NCI-H748 (cell line): ENCODE data around the gene SLC25A11.

Experiments used
- DNase-seq: peaks from one replicate; lab custom pipeline; 2025; ENCODE audit not compliant: unreplicated experiment; lab: John Stamatoyannopoulos, UW

SLC25A11 gene

GRCh38 chr17:4939796-4940554, at the start of gene SLC25A11, which contains the start of gene RNF167:
Gene SLC25A11, minus strand, starts transcription at chr17:4940046. Its CDS starts 136 bp downstream, at chr17:4939910.
Gene RNF167, plus strand, starts transcription at chr17:4940268. Its CDS starts 642 bp downstream, at chr17:4940910.
- peak; percentile 100 for DNase-seq

DNA sequence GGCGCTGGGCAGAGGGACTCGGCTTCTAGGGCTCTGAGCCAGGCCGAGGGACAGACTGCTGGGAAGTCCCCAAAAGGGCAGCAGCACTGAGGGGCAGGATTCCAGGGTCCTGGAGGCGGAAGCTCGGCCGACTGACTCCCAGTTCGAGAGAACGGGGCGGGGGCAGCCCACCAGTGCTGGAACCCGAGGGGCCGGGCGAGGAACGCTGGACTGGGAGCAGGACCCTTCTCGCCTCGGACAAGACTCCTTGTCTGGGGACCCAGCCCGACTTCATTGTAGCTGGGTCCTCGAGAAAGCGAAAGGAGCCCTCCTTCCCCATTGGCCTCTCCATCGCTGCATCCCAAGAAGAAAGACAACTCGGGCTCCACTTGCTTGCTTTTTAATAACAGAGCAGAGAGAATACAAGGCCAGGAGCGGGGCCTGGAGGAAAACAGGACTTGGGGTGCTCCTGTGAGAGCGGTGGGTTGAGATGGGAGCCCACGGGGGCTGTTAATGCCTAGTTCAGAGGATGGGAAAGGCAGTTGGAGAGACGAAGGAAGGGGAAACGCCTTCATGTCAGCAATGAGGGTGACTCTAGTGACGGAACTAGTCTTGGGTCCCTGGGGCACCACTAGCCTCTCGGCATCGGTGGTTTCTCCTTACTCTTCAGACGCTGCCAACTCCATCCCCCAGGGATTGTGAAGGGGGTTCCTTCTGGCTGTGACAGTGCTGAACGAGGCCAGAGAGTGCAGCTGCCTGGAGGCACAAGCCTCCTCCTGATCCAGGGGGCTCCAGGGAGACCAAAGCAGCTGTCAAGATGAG, 48.1 kb upstream of the SLC25A11 start:
- DNase-seq: no peak

- DNase-seq: peak; percentile 89
These were observed 47.3 kb upstream of the SLC25A11 start, which contains the start of gene CAMTA2 for GRCh38 chr17:4986951-4987766. Gene CAMTA2, minus strand, starts transcription at chr17:4987675. Its CDS starts 1,453 bp downstream, at chr17:4986222.

GRCh38 chr17:4986403-4986802, 46.6 kb upstream of the SLC25A11 start:
- DNase-seq: no peak

GRCh38 chr17:4982305-4982704, 42.5 kb upstream of the SLC25A11 start:
- DNase-seq: no peak

- peak; percentile 66 for DNase-seq
These were observed 40.9 kb upstream of the SLC25A11 start for GRCh38 chr17:4980644-4981216.

DNA sequence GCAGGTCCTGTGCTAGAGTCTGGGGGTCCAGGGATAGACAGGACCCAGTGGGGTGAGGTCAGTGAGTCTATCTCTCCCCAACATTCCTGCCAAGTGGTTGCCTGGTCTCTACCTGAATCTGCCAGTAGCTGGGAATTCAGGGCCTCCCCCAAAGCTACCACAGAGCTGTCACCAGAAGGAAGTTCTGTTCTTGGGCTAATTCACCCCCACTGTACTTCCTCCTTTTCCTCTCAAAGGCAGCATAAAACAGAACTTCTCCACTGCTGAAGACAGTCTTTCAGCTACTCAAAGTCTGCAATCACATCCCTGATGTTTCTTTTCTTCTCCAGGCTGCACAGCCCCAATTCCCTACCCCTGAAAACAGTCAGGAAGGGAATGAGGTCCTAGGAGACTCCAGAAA, 38.9 kb upstream of the SLC25A11 start:
- no peak for DNase-seq

- no peak for DNase-seq
These were observed 34.3 kb upstream of the SLC25A11 start for GRCh38 chr17:4974115-4974670.

DNA sequence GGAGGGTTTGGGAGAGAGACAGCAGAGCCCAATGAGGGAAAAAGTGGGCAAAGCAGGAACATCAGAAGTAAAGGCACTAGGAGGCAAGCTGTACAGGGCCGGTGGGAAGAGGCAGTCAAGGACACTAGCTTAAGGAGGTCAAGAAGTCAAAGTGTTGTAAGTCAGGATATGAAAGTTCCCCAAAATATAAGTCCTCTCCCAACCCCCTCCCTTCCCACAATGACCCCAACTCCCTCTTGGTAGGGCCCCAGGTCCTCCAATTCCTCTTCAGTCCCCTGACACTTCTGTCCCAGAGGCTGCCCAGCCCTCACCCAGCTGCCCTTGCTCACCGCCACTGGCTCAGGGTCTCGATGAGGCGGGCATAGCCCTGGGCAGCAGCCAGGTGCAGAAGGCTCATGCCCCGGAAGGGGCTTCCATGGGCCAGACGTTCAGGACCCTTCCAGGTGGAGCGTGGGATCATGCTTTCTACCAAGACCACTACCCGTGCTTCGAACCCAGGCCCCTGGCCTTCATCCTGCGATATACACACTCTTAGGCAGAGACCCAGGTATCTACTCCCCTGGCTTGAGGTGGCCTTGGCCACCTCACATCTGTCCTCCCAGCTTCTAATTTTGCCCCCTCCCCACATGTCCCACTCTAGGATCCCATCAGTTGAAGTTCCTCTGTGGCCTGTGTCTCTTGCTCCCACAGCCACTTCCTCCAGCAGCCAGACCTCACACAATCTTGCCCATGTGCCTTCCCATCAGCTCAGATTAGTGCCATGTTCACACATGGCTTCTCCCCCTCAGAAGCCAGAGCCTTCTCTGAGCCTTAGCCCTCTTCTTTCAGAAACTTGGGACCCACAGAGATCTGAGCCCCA, 33.6 kb upstream of the SLC25A11 start:
- DNase-seq: no peak

DNA sequence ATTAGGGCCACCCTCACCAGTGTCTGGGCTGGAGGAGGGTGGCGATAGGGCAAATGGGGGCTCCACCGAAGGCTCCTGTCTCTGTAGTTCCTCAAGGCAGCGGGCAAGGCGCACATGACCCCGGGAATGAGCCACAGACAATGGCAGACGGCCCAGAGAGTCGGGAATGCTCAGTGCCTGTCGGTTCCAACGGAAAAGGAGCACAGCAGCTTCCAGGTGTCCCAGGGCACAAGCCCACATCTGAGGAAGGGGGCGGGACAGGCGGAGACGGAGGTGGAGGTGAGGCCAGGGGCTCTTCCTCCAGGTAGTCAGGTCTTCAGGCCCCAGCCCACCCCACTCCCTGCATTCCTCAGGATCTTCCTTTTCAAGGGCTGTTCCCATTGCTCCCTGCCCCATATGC, 32.9 kb upstream of the SLC25A11 start:
- DNase-seq: no peak

- DNase-seq: no peak
These were observed 32.5 kb upstream of the SLC25A11 start for GRCh38 chr17:4972322-4972721.

- no peak for DNase-seq
These were observed 32.0 kb upstream of the SLC25A11 start for GRCh38 chr17:4971826-4972225.

DNA sequence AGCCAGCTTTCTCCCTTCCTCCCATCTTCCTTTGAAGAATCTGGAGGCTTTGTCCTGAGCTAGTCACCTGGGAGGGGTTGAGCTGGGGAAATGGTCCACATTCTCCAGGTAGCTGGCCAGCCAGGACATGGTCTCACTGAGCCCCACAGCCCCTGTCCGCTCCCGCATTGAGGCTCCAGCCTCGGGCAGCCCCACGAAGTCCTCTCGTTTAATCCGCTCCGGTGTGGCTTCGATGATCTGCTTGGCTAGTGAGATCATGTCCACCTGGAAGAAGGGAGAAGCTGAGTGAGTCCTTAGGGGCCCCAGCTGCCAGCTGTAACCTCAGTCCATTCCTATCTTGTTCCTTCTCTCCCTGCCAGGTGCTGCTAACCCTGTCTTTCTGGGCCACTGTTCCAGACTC, 30.4 kb upstream of the SLC25A11 start:
- DNase-seq: no peak

- DNase-seq: no peak
These were observed 29.8 kb upstream of the SLC25A11 start for GRCh38 chr17:4969551-4970173.

DNA sequence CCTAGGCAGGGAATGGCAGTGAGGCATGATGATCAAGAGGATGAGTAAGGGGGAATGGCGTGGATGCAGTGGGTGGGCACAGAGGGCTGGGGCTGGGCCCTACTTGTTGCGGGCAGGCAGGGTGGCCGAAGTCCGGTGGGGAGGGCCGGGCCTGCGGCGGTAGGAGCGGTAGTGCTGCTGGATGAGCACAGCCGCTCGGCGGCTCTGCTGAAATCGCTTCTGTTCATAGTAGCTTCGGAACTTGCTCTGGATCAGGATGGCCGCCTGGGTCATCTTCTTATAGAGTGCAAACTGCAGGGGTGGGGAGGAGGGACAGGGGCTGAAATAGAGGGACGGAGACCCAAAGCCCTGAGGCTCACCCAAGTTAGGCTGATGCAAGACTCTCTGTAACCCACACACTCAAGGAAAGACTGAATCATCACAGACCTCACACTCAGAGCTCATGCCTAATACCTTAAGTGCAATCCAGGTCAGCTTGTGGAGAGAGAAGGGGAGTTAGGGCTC, 29.3 kb upstream of the SLC25A11 start:
- no peak for DNase-seq

GRCh38 chr17:4968486-4969046, 28.7 kb upstream of the SLC25A11 start:
- DNase-seq: peak; percentile 46

GRCh38 chr17:4967539-4968485, 28.0 kb upstream of the SLC25A11 start, which contains the start of gene SPAG7:
Gene SPAG7, minus strand, starts transcription at chr17:4967817. Its CDS starts 13 bp downstream, at chr17:4967804.
- DNase-seq: peak; percentile 97
